GM21786 (cell line): ENCODE data around the gene LAPTM4A.
A peak's percentile ranks its signal among the peaks of the same experiment; 100 is the strongest.
"Not testable (repeated sequence)": the region's sequence is repeated elsewhere in the genome, so short reads cannot be mapped to it uniquely, and the experiment has no call there.

Experiments used
- ATAC-seq: cut with Tn5 transposase; IDR thresholded peaks from one replicate; pipeline ENCODE4 v1.9.1; 2021; ENCODE audit not compliant: unreplicated experiment

LAPTM4A gene

DNA sequence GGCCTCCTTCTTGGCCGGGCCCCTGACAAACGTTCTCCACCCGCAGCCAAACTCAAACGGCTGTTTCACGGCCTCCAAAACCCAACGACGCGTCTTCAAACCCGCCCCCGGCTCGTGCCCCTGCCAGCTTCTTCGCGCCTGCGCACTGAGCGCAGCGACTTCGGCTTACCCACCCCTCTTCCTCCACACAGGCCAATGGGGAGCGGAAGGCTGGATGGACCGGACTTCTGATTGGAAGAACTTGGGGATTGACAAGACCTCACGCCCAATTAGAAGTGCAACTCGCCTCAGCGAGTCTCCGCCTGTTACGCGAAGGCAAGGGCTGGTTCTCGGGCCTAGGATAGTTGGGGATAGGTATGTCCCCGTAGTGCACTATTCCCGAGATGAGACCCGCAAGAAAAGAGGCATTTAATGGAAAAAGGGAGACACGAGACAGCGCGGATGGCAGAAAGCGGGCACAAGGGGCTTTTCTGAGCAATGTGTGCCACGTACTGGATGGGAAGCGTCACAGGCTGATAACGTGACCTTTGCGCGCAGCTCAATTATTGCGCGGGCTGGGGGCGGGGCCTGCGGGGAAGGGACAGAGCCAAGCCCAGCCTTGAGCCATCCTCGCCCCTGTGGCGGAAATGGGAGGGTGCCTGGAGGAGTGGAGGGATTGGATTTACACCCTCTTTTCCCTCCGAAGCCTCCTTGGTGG lies at the start of gene LAPTM4A:
Gene LAPTM4A (minus strand): TSS at position 97 of the 697 bp plus-strand sequence. CDS start 108 bp downstream, outside the sequence.
- peak; percentile 92 for ATAC-seq

GRCh38 chr2:20100711-20101110 lies 49.3 kb upstream of the LAPTM4A start:
- no peak for ATAC-seq

DNA sequence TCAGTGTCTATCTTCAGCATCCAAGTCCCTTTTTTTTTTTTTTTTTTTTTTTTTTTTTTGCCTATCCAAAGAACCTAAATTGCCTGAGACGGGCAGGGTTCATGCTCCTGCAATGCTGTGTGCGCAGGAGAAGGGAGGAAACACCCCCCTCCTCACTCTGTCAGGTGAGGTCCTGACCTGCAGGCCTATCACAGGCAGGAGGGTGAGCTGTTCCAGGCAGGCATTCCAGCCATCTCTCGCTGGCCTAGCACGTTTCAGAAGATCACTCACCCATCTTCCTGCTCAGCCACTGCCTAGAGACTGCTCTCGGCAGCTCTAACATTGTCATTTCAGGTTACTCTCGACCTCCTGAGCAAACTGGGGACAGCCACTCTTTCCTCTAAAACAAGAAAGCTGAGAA lies 48.4 kb upstream of the LAPTM4A start:
- ATAC-seq = no peak

GRCh38 chr2:20097889-20098714 lies 46.7 kb upstream of the LAPTM4A start:
- ATAC-seq = peak; percentile 90

DNA sequence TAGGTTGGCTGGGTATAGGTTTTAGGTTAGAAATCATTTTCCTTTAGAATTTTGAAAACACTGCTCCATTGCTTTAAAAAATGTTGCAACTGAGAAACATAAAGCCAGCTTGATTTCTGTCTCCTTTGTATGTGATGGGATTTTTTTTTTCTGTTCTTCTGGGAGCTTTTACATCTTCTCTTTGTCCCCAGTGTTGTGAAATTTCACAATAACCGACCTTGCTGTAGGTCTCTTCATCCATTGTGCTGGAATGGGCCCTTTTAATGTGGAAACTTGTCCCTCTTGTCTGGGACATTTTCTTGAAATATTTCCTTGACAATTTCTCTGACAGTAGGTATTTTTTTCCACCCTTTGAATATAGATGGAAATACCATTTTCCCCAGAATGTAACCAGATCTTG lies 44.0 kb upstream of the LAPTM4A start:
- no peak for ATAC-seq

- ATAC-seq = no peak
These were observed 43.5 kb upstream of the LAPTM4A start for GRCh38 chr2:20094955-20095354.

DNA sequence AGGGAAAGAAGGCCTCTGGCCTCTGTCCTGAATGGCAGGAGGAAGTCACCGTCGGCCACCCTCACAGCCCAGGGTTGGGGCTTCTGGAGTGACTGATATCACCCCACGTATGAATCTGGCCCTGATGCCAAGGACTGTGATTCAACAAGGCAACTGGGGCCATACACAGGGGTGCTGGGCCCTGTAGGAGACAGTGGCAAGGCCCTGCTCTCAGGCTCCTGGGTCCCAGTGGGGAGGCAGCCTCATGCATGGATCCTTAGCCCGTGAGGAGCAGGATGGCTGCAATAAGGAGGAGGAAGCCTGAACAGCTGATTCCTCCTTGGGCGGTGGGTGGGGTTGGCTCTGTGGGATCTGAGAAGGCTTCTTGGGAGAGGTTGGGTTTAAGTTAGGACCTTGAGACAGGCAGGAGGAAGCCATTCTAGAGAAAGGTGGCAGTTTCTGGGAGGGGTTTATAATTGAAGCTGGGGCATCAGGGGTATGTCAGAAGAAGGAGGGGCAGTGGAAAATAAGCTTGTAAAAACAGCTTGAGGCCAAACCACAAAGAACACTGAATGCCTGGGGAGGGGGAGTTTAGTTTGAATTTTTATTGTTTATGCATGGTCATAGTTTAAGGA lies 42.8 kb upstream of the LAPTM4A start:
- ATAC-seq = no peak

- ATAC-seq = no peak
These were observed 42.1 kb upstream of the LAPTM4A start for GRCh38 chr2:20093263-20094141.

DNA sequence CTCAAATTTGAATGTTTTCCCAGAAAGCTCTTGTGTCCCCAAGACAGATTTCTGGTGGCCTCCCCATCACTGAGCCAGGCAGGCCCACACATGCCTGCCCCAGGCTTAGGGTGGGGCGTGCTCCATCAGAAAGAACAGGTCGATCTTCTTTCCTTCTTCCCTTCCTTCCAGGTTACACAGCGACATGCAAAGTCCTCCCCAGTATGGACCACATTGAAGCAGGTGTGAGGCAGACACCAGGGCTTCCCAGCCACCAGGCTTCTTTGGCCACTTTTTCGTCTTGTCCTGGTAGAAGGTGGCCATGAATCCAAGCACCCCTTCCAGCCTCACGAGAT lies 41.4 kb upstream of the LAPTM4A start:
- no peak for ATAC-seq

- ATAC-seq = no peak
These were observed 40.9 kb upstream of the LAPTM4A start for GRCh38 chr2:20092226-20092900.

- no peak for ATAC-seq
These were observed 40.0 kb upstream of the LAPTM4A start for GRCh38 chr2:20091305-20091991.

- no peak for ATAC-seq
These were observed 38.5 kb upstream of the LAPTM4A start for GRCh38 chr2:20089715-20090464.

DNA sequence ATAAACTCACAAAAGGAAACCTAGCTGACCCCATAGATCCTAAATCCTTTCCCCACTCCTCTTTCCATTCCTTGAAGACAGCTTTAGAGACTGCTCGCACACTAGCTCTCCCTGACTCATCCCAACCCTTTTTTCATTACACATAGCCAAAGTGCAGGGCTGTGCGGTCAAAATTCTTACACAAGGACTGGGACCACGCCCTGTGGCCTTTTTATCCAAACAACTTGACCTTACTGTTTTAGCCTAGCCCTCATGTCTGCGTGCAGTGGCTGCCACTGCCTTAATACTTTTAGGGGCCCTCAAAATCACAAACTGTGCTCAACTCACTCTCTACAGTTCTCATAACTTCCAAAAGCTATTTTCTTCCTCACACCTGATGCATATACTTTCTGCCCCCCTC lies 34.5 kb upstream of the LAPTM4A start:
- not testable (repeated sequence) for ATAC-seq

DNA sequence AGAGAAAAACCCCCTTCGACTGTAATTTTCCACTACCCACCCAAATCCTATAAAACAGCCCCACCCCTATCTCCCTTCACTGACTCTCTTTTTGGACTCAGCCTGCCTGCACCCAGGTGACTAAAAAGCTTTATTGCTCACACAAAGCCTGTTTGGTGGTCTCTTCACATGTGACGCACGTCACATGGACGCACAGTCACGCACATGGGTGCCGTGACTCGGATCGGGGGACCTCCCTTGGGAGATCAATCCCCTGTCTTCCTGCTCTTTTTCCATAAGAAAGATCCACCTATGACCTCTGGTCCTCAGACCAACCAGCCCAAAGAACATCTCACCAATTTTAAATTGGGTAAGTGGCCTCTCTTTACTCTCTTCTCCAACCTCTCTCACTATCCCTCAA lies 31.4 kb upstream of the LAPTM4A start:
- not testable (repeated sequence) for ATAC-seq

DNA sequence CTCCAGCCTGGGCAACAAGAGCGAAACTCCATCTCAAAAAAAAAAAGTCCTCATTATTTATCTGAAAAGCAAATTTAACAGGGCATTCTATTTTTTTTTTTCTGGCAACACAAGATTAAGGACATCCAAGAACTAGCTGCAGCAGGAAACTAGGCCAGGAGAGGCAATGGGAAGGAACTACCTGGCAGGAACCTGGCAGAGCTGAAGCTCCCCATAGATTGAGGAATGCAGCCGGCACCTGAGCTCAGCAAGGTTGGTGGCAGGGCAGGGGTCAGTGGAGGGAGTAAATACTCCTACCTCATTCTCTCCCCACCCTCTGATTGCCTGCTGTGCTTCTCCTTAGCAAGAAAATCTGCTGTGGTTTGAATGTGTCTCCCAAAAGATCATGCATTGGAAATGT lies 30.4 kb upstream of the LAPTM4A start:
- no peak for ATAC-seq

- no peak for ATAC-seq
These were observed 29.5 kb upstream of the LAPTM4A start for GRCh38 chr2:20080839-20081415.

- no peak for ATAC-seq
These were observed 29.0 kb upstream of the LAPTM4A start for GRCh38 chr2:20080428-20080827.

DNA sequence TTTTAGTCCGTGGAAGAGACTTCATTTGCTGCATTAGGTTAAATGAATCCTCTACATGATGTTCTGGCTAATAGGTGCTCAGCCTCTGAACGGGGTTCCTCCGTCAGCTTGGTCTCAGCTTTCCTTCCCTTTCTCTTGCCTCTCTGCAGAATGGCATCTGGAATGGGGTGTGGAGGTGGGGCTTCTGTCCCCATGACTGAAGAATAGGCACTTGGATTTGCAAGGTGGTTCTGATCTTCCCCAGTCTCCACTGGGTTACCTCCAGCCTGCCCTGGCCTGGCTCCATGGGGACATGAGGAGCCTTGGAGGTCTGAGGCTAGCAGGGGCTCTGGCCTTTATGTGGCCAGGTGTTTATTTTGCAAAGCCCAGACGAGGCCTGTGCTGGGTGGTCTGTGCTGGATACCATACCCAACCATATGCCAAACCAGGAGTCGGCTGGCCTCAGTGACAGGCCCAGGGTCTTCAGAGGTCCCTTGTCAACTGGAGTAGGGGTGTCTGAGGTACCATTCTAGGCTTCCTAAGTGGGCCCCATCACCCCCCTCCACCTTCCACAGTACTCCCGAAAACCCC lies 28.2 kb upstream of the LAPTM4A start:
- ATAC-seq = no peak
